ENCODE results near the gene UTP25.

GRCh38 chr1:209784265-209785169 lies 43.3 kb upstream of the UTP25 start, which contains the start of gene C1orf74:
- TF ChIP-seq GATA3 (IDR thresholded peaks at IDR 0.05; ENCODE audit: low read depth, low read length) (no peak), GATA2 (IDR thresholded peaks at IDR 0.05; ENCODE audit: low read depth, low read length) (no peak)

All from SH-SY5Y (cell line).